Activated naive CD8-positive, alpha-beta T cell treated with anti-CD3 and anti-CD28 coated beads for 36 hours (primary cell): ENCODE measurements around the gene MORC3. TPM values are rescaled to one million over a fixed set of nuclear protein-coding genes. Genes with fewer than 3 reads are reported as not detected.

Experiments used
- DNase-seq: peaks from one replicate; pipeline ENCODE4 v3.0.0; 2021
- H3K27ac Mint-ChIP-seq: one replicate; pipeline ENCODE4 v1.8.0; 2022; ENCODE audit warnings: mild to moderate bottlenecking, moderate library complexity, mixed read lengths
- H3K27me3 Mint-ChIP-seq: one replicate; pipeline ENCODE4 v1.8.0; 2022; ENCODE audit warnings: mild to moderate bottlenecking, mixed read lengths
- H3K36me3 Mint-ChIP-seq: one replicate; pipeline ENCODE4 v1.8.0; 2021; ENCODE audit warnings: mild to moderate bottlenecking, mixed read lengths
- H3K4me1 Mint-ChIP-seq: one replicate; pipeline ENCODE4 v1.8.0; 2021; ENCODE audit warnings: mixed read lengths
- H3K4me3 Mint-ChIP-seq: one replicate; pipeline ENCODE4 v1.8.0; 2022; ENCODE audit warnings: mild to moderate bottlenecking, moderate library complexity, mixed read lengths
- H3K9me3 Mint-ChIP-seq: one replicate; pipeline ENCODE4 v1.8.0; 2022; ENCODE audit warnings: mixed read lengths
- total RNA-seq, 2 experiments: library from RNA; stranded (reverse); gene quantifications; one replicate each; pipeline ENCODE4 v1.2.3, GENCODE V29; 2021

MORC3 gene
- total RNA-seq, 2 experiments from 2014 or later, result 15.2 to 17.4 TPM

DNA sequence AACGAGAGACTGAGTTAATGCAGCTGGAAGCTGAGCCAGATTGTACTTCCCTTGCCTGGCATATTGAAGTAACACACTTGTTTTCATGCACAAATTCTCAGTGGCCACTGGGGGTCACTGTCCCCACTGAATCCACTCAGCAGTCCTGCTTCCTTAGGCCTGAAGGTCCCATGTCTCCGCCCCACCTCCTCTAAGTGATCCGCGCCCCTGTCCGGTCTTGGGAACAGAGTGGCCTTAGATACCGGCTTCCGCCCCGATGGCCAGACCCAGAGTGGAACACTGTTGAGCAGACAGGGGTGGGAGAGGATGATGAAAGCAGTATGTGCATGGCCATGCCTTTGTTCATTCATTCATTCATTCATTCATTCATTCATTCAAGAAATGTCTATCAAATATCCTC is 100.0 kb downstream of the MORC3 start:
- Mint-ChIP-seq H3K9me3 (no peaks in the 10 kb centered on the region), H3K27ac (no peak overlapping the region), H3K4me1 (no peaks in the 10 kb centered on the region), H3K4me3 (no peak overlapping the region), H3K27me3 (no peaks in the 10 kb centered on the region), H3K36me3 (peaks cover 11% of the 10 kb centered on the region)
- DNase-seq, result peak; percentile 44

DNA sequence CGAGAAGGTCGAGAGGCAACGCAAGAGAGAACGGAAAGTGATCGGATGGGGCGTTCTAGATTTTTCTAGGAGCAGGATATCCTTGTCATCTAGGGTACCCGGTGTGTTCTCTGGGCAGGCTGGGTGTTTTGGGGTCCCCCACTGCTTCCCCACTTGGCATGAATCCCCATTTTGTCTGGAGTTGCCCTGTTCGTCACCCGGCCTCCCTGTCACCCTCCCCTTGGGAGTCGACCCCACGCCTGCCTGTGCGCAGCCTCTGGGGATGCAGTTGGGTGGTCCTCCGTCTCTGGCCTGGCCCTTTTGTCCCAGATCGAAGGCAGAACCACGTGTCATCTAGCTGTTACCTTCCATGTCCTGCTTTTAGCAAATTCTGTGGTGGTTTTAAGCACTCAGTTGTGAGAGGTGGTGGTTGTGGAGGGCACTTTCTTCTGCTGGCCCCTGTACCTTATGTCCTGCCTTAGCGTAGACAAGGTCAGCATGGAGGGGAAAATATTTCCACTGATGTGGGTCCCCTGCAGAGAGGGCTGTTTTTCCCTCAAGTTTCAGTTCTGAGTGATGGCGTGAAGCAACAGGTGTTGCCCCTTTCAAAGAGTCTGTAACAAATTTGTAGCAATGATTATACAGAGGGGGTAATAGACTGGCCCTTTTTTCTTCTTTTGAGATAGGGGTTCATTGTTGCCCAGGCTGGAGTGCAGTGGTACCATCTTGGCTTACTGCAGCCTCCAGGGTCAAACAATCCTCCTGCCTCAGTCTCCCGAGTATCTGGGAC is 100.8 kb downstream of the MORC3 start:
- H3K36me3 Mint-ChIP-seq, result peaks cover 11% of the 10 kb centered on the region
- H3K9me3 Mint-ChIP-seq, result no peaks in the 10 kb centered on the region
- DNase-seq, result no peak
- H3K4me1 Mint-ChIP-seq, result no peaks in the 10 kb centered on the region
- H3K4me3 Mint-ChIP-seq, result no peak overlapping the region
- no peaks in the 10 kb centered on the region for H3K27me3 Mint-ChIP-seq
- H3K27ac Mint-ChIP-seq, result no peak overlapping the region

GRCh38 chr21:36422279-36423098 is 102.5 kb downstream of the MORC3 start:
- Mint-ChIP-seq H3K4me1 (no peaks in the 10 kb centered on the region), H3K36me3 (peaks cover 7% of the 10 kb centered on the region), H3K9me3 (no peaks in the 10 kb centered on the region), H3K4me3 (no peak overlapping the region), H3K27ac (no peak overlapping the region), H3K27me3 (no peaks in the 10 kb centered on the region)
- peak; percentile 23 for DNase-seq

- H3K27me3 Mint-ChIP-seq, result no peaks in the 10 kb centered on the region
- H3K36me3 Mint-ChIP-seq, result peaks cover 3% of the 10 kb centered on the region
- peaks cover 4% of the 10 kb centered on the region for H3K4me1 Mint-ChIP-seq
- H3K9me3 Mint-ChIP-seq, result no peaks in the 10 kb centered on the region
- DNase-seq, result no peak
- no peak overlapping the region for H3K4me3 Mint-ChIP-seq
- no peak overlapping the region for H3K27ac Mint-ChIP-seq
Measured at GRCh38 chr21:36423771-36424433, 103.9 kb downstream of the MORC3 start.

GRCh38 chr21:36424592-36424991 is 104.6 kb downstream of the MORC3 start:
- Mint-ChIP-seq H3K9me3 (no peaks in the 10 kb centered on the region), H3K27me3 (no peaks in the 10 kb centered on the region), H3K4me1 (peaks cover 5% of the 10 kb centered on the region), H3K36me3 (peaks cover 3% of the 10 kb centered on the region), H3K4me3 (no peak overlapping the region), H3K27ac (no peak overlapping the region)
- DNase-seq, result no peak

GRCh38 chr21:36425286-36425685 is 105.3 kb downstream of the MORC3 start:
- peaks cover 3% of the 10 kb centered on the region for H3K36me3 Mint-ChIP-seq
- peaks cover 3% of the 10 kb centered on the region for H3K27me3 Mint-ChIP-seq
- H3K4me3 Mint-ChIP-seq, result no peak overlapping the region
- DNase-seq, result no peak
- no peak overlapping the region for H3K27ac Mint-ChIP-seq
- H3K9me3 Mint-ChIP-seq, result no peaks in the 10 kb centered on the region
- peaks cover 10% of the 10 kb centered on the region for H3K4me1 Mint-ChIP-seq

Other genes with a start within 250 kb of the MORC3 start
- 1 to 10 TPM; 9.5 to 9.7 TPM for gene CBR3, start 185.1 kb upstream of the MORC3 start, total RNA-seq
- 10 to 100 TPM in 1 of 2 experiments, 1 to 10 TPM in 1; 9.9 to 10.9 TPM for gene DOP1B, start 163.4 kb upstream of the MORC3 start, total RNA-seq
- 10 to 100 TPM; 35.6 to 38.0 TPM for gene CHAF1B, start 65.2 kb downstream of the MORC3 start, total RNA-seq
- gene CLDN14, start 159.9 kb downstream of the MORC3 start, total RNA-seq, result not detected